Prostate gland (tissue), 2 donors: Measurements from ENCODE around the gene TNRC6C. TPM values are rescaled to one million over a fixed set of nuclear protein-coding genes. Genes with fewer than 3 reads are reported as not detected.

Experiments
- DNase-seq: peaks from one replicate; pipeline ENCODE4 v3.0.0-alpha.2; 2019; ENCODE audit warnings: low spot score
- H3K27ac ChIP-seq, 2 donors: fragments of 200-600 bp; sonication (generic); 2 replicates each; pipeline ENCODE4 v1.5.1; 2017 to 2019
- H3K27me3 ChIP-seq: fragments of 200-600 bp; sonication (generic); replicated peaks from 2 replicates; pipeline ENCODE4 v1.5.1; 2019; ENCODE audit not compliant: insufficient read depth
- H3K36me3 ChIP-seq, 2 donors: fragments of 200-600 bp; sonication (generic); 1 replicate in 1 of 2; 2 replicates in 1 of 2; pipeline versions ENCODE4 v1.5.1 to v1.8.1; 2017 to 2019
- H3K4me1 ChIP-seq: fragments of 200-600 bp; sonication (generic); replicated peaks from 2 replicates; pipeline ENCODE4 v1.5.1; 2019
- H3K4me3 ChIP-seq, 2 donors: fragments of 200-600 bp; sonication (generic); 2 replicates each; pipeline ENCODE4 v1.5.1; 2017 to 2019
- H3K9me3 ChIP-seq: fragments of 200-600 bp; sonication (generic); 2 replicates; pipeline ENCODE4 v1.5.1; 2017
- POLR2A ChIP-seq: fragments of 450-650 bp; IDR thresholded peaks from one replicate; pipeline ENCODE4 v1.6.1; 2016; ENCODE audit warnings: antibody characterized with exemption, mild to moderate bottlenecking
- POLR2AphosphoS5 ChIP-seq: sonication (generic); formaldehyde crosslinking; IDR thresholded peaks from one replicate; pipeline ENCODE4 v1.6.1; 2017; ENCODE audit warnings: antibody characterized with exemption
- WGBS: methylation state at CpG from one replicate; pipeline ENCODE4 v1.1.5; 2018; 5-methylcytosine and 5-hydroxymethylcytosine counted together
- intact Hi-C: fragments of 100-400 bp; cut with DNase I; formaldehyde crosslinking; loops from one replicate; pipeline ENCODE4 v1.14.2; 2022
- total RNA-seq, 2 donors: library from RNA; depleted of rRNA; stranded (reverse); fragments of >200 nt; gene quantifications; one replicate each; pipeline ENCODE4 v1.1.0, GENCODE V29; 2016
- TF ChIP-seq, protein P1 (sequence below), 4 experiments: fragments of 200-600 bp in 2 of 4; fragments of 450-650 bp in 2 of 4; sonication (generic) in 2 of 4; IDR thresholded peaks; 1 replicate in 3 of 4; 2 replicates in 1 of 4; pipeline ENCODE4 v1.5.1; 2016 to 2019; ENCODE audit warnings: antibody characterized with exemption in 4 of 4, mild to moderate bottlenecking in 2 of 4, moderate library complexity in 2 of 4

Gene TNRC6C
- total RNA-seq, 2 donors from 2014 or later = 15.5 to 29.7 TPM

DNA sequence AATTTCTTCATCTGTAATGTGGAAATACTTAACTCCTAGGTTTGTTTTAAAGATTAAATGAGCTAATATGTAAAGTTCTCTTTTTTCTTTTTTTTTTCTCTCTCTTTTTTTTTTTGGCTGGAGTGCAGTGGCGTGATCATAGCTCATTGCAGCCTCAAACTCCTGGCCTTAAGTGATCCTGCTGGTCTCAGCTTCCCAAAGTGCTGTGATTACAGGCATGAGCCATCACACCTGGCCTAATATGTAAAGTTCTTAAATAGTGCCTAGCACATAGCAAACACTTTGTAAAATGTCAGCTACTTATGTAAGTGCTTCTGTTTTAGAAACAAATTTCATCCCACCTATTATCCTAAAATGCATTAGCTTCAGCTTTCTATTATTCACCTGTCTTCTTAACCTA is 130.0 kb downstream of the TNRC6C start:
- Histone ChIP-seq H3K27ac (no peak overlapping the region), H3K27me3 (no peaks in the 10 kb centered on the region), H3K4me3 (no peak overlapping the region), H3K4me1 (no peaks in the 10 kb centered on the region), H3K36me3 (peaks cover 0 to 8% of the 10 kb centered on the region in 2 donors), H3K9me3 (no peaks in the 10 kb centered on the region)
- intact Hi-C loops = no loop called here
- TF ChIP-seq POLR2A (no peak), POLR2AphosphoS5 (no peak)
- TF ChIP-seq, protein P1, sequence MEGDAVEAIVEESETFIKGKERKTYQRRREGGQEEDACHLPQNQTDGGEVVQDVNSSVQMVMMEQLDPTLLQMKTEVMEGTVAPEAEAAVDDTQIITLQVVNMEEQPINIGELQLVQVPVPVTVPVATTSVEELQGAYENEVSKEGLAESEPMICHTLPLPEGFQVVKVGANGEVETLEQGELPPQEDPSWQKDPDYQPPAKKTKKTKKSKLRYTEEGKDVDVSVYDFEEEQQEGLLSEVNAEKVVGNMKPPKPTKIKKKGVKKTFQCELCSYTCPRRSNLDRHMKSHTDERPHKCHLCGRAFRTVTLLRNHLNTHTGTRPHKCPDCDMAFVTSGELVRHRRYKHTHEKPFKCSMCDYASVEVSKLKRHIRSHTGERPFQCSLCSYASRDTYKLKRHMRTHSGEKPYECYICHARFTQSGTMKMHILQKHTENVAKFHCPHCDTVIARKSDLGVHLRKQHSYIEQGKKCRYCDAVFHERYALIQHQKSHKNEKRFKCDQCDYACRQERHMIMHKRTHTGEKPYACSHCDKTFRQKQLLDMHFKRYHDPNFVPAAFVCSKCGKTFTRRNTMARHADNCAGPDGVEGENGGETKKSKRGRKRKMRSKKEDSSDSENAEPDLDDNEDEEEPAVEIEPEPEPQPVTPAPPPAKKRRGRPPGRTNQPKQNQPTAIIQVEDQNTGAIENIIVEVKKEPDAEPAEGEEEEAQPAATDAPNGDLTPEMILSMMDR (IDR thresholded peaks at IDR 0.05) = no peak
- WGBS = 83% methylated on average over 1 of the region's 1 CpG
- DNase-seq = no peak

DNA sequence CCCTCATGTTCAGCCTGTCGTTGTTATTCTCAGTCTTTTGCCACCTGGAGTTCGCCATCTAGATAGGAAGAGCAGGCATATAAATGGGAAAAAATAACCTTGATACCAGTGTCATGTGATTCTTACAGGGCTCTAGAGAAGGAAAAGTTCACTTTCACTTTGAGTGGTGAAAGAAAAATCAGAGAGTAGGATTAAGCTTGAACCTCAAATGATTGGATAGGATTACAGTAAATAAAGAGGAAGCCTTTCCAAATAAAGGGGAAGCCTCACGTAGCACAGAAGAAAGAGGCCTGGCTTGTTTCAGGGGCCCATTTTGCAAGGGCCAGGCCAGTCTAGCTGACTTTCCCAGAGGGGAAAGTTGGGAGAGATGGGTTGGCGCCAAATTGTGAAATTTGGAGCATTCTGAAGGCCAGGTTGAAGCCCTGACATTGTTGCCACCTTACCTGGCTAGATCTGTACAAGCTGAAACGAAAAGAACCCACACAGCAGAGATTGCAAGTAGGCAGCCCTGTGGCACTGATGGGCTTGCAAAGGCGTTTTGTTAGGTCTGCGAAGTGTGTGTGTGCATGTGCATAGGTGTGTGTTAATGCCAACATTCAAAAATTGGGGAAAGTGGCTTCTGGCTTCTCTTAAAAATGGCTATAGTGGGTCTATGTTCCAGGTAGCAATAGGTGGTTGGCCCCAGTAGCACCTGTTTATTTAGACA is 131.2 kb downstream of the TNRC6C start:
- no peak for DNase-seq
- intact Hi-C loops = no loop called here
- Histone ChIP-seq H3K4me1 (no peaks in the 10 kb centered on the region), H3K4me3 (no peak overlapping the region), H3K9me3 (no peaks in the 10 kb centered on the region), H3K27me3 (no peaks in the 10 kb centered on the region), H3K36me3 (peaks cover 0 to 8% of the 10 kb centered on the region in 2 donors), H3K27ac (no peak overlapping the region)
- TF ChIP-seq POLR2A = no peak
- TF ChIP-seq POLR2AphosphoS5 = no peak
- TF ChIP-seq, protein P1 (IDR thresholded peaks at IDR 0.05) = no peak
- WGBS = 76% methylated on average over 7 of the region's 7 CpGs

DNA sequence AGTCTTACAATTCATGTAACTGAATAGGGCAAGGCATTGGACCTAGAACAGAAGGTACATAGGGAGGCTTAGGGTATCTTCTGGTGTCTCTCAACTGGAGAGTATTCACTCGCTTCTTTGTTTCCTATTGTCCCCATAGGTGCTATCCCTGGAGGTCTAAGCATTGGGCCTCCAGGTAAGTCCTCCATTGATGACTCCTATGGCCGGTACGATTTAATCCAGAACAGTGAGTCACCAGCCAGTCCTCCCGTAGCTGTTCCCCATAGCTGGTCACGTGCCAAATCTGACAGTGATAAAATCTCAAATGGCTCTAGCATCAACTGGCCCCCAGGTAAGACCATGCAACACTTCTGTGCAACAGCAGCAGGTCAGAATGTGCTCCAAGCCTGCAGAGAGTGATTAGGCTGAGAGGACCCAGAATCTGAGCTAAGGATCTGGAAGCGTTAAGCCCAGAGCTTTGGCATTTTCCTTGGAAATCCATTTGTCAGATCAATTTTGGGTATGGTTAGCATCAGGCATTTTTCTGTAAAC is 134.4 kb downstream of the TNRC6C start:
- intact Hi-C loops = no loop called here
- TF ChIP-seq POLR2AphosphoS5 (no peak), POLR2A (no peak)
- TF ChIP-seq, protein P1 (IDR thresholded peaks at IDR 0.05) = no peak
- WGBS = 63% methylated on average over 6 of the region's 6 CpGs
- Histone ChIP-seq H3K9me3 (no peaks in the 10 kb centered on the region), H3K27me3 (no peaks in the 10 kb centered on the region), H3K27ac (no peak overlapping the region), H3K4me3 (no peak overlapping the region), H3K4me1 (no peaks in the 10 kb centered on the region), H3K36me3 (peaks cover 0 to 9% of the 10 kb centered on the region in 2 donors)
- DNase-seq = no peak

DNA sequence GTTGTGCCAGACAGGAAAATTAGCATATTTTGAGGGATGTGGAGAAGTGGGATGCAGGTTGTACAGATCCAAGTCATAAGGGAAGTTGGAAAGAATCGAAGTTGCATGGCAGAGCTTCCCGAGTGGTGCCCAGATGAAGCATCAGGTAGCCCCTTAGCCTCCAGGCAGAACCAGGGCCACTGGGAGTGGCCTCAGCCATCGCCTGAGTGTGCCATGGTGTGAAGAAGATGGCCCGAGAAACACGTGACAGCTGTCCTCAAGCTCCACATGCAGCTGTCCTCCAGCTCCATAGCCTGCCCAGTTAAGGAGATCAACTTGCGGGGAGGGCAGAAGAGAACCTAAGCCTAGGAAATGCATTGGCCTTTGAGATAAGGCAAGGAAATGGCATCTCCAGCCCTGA is 136.5 kb downstream of the TNRC6C start:
- Histone ChIP-seq H3K27ac (no peak overlapping the region), H3K36me3 (peaks cover 4 to 17% of the 10 kb centered on the region in 2 donors), H3K4me3 (no peak overlapping the region), H3K4me1 (no peaks in the 10 kb centered on the region), H3K9me3 (no peaks in the 10 kb centered on the region), H3K27me3 (no peaks in the 10 kb centered on the region)
- WGBS = 83% methylated on average over 5 of the region's 6 CpGs
- intact Hi-C loops = no loop called here
- no peak for DNase-seq
- TF ChIP-seq, protein P1 (IDR thresholded peaks at IDR 0.05) = no peak
- no peak for TF ChIP-seq POLR2AphosphoS5
- TF ChIP-seq POLR2A = no peak

DNA sequence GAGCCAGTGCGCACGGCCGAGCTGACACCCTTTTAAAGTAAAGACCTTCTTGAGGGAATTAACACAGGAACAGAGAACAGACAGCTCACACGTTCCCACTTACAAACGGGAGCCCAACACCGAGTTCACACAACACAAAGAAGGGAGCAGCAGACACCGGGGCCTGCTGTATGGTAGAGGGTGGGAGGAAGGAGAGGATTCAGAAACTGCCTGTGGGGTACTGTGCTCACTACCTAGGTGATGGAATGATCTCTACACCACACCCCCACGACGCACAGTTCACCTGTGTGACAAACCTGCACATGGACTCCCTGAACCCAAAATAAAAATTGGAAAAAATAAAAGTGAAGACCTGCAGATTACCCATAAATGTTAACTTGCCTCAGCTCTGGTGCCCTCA is 137.6 kb downstream of the TNRC6C start:
- DNase-seq = no peak
- 85% methylated on average over 9 of the region's 9 CpGs for WGBS
- Histone ChIP-seq H3K4me1 (no peaks in the 10 kb centered on the region), H3K9me3 (no peaks in the 10 kb centered on the region), H3K36me3 (peaks cover 5 to 17% of the 10 kb centered on the region in 2 donors), H3K4me3 (no peak overlapping the region), H3K27me3 (no peaks in the 10 kb centered on the region), H3K27ac (no peak overlapping the region)
- no peak for TF ChIP-seq POLR2AphosphoS5
- TF ChIP-seq, protein P1 (IDR thresholded peaks at IDR 0.05) = no peak
- no peak for TF ChIP-seq POLR2A
- intact Hi-C loops = no loop called here
